Mucosa of descending colon (tissue), 3 donors: ENCODE data around the gene E2F3. TPM values are rescaled to one million over a fixed set of nuclear protein-coding genes. Genes with fewer than 3 reads are reported as not detected.

Source experiments
- ATAC-seq: fragments of 200-7000 bp; cut with Tn5 transposase; one replicate; pipeline ENCODE4 v1.9.1; 2020; ENCODE audit warnings: mild to moderate bottlenecking, moderate library complexity
- DNase-seq, 3 donors: peaks; one replicate each; pipeline ENCODE4 v3.0.0-alpha.2; 2020
- H3K36me3 ChIP-seq: fragments of 200-600 bp; one replicate; pipeline ENCODE4 v1.8.0; 2021; ENCODE audit warnings: low read depth, mild to moderate bottlenecking
- H3K4me1 ChIP-seq: fragments of 200-600 bp; one replicate; pipeline ENCODE4 v1.8.0; 2021; ENCODE audit warnings: low read depth, mild to moderate bottlenecking
- H3K4me3 ChIP-seq: fragments of 200-600 bp; one replicate; pipeline ENCODE4 v1.8.0; 2021; ENCODE audit warnings: mild to moderate bottlenecking
- H3K9me3 ChIP-seq: fragments of 200-600 bp; one replicate; pipeline ENCODE4 v1.8.0; 2021; ENCODE audit warnings: mild to moderate bottlenecking
- intact Hi-C, 2 donors: fragments of 100-400 bp; cut with DNase I in 1 of 2; cut with micrococcal nuclease in 1 of 2; formaldehyde crosslinking; loops; one replicate each; pipeline versions ENCODE4 v1.11.0 to v1.11.1; 2022; cut with DNase I, micrococcal nuclease
- total RNA-seq, 3 donors: library from RNA; stranded (reverse); fragmentation: NEBNext Ultra II Directional in 2 of 3; extraction: Animal tissue kit (Norgen Biotek cat#: 25700) in 2 of 3; gene quantifications; one replicate each; pipeline versions ENCODE4 v1.2.1 to v1.2.4, GENCODE V29; 2021 to 2023
- TF ChIP-seq, protein P1 (sequence below): fragments of 200-600 bp; IDR thresholded peaks from one replicate; pipeline ENCODE4 v1.8.0; 2022; ENCODE audit warnings: antibody characterized with exemption, mild to moderate bottlenecking
- donor health status: DM: no; HTN: no; CAD: no; lungs with moderate emphysema.
- donor health status: DM: no; HTN: no; CAD: no.
- donor health status: DM: no; HTN: yes; CAD: no.

Gene E2F3
- total RNA-seq, 3 donors from 2014 or later: 7.6 to 10.0 (median 7.9) TPM

DNA sequence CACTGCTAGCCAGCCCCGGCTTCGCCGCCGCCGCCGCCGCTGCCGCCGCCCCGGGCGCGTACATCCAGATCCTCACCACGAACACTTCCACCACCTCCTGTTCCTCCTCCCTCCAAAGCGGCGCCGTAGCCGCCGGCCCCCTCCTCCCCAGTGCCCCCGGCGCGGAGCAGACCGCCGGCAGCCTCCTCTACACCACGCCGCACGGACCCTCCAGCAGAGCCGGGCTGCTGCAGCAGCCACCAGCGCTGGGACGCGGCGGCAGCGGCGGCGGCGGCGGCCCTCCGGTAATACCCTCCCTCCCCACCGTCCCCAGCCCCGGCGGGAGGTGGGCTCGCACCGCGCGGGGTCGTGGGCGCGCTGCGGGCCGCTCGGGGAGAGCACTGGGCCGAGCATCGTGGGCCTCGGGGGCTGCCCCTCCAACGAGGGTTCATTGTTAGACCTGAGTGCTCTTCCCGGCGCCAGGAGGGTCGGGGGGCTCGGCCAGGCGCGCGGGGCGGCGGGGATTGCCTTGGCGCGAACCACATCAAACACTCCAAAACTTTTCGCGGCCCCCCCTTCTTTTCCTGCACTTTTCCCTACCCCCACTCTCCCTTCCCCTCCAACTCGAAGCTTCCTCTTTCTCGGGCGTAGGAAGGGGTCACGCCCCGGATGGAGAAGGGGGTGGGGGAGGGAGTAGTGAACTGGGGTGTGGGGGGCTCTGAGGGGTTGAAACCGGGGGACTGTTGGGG is 827 bp downstream of the E2F3 start:
- TF ChIP-seq, protein P1, sequence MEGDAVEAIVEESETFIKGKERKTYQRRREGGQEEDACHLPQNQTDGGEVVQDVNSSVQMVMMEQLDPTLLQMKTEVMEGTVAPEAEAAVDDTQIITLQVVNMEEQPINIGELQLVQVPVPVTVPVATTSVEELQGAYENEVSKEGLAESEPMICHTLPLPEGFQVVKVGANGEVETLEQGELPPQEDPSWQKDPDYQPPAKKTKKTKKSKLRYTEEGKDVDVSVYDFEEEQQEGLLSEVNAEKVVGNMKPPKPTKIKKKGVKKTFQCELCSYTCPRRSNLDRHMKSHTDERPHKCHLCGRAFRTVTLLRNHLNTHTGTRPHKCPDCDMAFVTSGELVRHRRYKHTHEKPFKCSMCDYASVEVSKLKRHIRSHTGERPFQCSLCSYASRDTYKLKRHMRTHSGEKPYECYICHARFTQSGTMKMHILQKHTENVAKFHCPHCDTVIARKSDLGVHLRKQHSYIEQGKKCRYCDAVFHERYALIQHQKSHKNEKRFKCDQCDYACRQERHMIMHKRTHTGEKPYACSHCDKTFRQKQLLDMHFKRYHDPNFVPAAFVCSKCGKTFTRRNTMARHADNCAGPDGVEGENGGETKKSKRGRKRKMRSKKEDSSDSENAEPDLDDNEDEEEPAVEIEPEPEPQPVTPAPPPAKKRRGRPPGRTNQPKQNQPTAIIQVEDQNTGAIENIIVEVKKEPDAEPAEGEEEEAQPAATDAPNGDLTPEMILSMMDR: no peak
- peaks cover 13% of the 10 kb centered on the region for H3K4me1 ChIP-seq
- ATAC-seq (peak; percentile 42), DNase-seq (peak; percentile 67 to 78 (median 71))
- H3K36me3 ChIP-seq: peaks cover 6% of the 10 kb centered on the region
- intact Hi-C loops: no loop called here
- H3K9me3 ChIP-seq: no peaks in the 10 kb centered on the region
- H3K4me3 ChIP-seq: peak overlapping the region; percentile 46

DNA sequence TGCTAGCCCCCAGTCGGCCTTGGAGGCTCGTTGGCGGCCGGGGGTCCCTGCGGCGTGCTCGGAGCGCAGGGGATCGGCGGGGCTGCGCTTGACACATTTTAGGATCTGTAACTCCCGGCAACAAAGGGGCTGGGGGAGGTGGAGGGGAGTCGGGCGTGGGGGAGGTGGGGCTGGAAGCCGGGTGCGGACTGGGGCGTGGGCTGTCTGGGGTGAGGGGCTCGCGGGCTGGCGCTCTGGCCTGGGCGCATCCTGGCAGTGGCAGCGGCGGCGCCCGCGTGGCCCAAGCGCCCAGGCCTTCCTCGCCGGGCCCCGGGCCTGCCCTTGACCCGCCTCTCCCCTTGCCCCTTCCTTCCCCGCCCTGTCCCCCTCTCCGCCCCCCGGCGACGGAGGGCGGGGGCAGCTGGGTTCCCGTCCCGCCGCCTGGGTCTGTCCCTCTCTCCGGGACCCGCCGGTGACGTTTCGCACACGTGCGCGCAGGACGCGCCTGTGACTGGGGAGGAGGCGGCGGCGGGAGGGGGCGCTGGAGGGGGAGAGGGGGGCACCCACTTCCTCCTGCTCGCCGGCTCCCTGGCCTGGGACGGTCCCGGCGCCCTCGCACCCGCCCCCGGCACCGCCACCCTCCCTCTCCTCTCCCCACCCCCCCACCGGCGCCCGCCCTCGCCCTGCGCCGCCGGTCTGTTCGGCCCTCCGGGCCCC is 1.5 kb downstream of the E2F3 start:
- TF ChIP-seq, protein P1: no peak
- intact Hi-C loops: no loop called here

DNA sequence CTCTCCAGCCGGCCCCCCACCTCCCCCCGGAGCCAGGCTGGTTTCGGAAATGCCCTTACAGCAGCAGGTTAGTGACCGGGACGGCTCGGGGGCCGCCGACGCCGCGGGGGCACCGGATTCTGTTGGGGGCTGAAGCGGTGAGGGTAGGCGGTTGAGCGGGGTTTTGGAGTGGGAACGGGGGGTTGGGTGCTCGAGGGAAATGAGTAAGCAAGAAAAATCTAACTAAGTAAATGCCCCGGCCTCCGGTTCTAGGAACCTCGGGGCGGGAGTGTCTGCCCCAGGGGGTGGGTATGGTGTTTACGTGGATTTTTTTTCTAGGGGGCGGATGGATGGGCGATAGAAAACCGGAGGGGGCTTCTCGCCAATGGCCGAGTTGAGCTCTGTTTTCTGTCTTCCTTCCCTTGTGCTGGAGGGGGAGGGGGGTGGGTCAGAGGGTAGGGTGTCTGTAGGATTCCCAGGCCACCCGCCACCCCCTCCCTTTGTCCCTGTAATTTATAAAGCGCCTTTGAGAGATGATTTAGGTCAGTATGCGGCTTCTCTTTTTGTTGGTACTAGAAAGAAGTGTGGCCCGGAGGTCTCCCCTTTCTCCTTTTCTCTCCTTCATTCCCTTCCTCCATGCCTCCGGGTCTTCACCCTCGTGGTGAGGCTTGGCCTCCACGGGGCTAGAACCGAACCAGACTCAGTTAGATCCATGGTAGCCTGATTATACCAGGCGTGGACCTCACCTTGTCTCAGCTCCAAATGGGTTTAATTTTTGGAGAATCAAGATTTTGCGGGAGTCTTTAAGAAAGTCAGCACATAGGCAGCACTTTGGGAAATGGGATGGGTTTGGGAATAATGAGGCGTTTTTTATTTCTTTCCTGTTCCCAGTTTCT is 2.3 kb downstream of the E2F3 start:
- DNase-seq (peak in 1 of 3 donors; percentile 36), ATAC-seq (no peak)
- H3K36me3 ChIP-seq: peaks cover 6% of the 10 kb centered on the region
- TF ChIP-seq, protein P1: no peak
- H3K4me3 ChIP-seq: peak overlapping the region; percentile 46
- intact Hi-C loops: no loop called here
- H3K4me1 ChIP-seq: peaks cover 13% of the 10 kb centered on the region
- H3K9me3 ChIP-seq: no peaks in the 10 kb centered on the region

More for the DNA sequence above, 1.5 kb downstream of the E2F3 start:
- H3K4me3 ChIP-seq: peak overlapping the region; percentile 46
- H3K9me3 ChIP-seq: no peaks in the 10 kb centered on the region
- H3K36me3 ChIP-seq: peaks cover 6% of the 10 kb centered on the region
- H3K4me1 ChIP-seq: peaks cover 13% of the 10 kb centered on the region
- ATAC-seq (peak; percentile 67), DNase-seq (peak; percentile 87 to 96 (median 94))

DNA sequence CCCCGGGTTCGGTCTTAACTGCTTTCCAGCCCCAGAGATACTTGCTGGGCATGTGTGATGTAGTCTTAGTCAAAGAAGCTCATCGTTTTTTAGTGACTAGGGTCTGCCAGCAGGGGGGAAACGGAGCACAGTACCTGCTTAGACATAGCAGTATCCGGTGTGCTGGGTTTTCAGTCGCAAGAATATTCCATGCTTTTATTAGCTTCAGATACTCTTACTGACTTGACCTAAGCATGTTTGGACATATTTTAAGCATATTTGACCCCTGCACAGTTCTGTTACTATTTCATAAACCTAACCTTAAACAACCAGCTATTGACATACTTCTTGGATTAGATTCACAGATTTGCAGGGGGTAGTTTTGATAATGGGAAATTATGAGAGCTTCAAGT is 3.0 kb downstream of the E2F3 start:
- TF ChIP-seq, protein P1: no peak
- peak in 2 of 3 donors; percentile 46 to 62 for DNase-seq
- ATAC-seq: no peak
- Histone ChIP-seq H3K36me3 (peaks cover 6% of the 10 kb centered on the region), H3K4me1 (peaks cover 13% of the 10 kb centered on the region), H3K9me3 (no peaks in the 10 kb centered on the region), H3K4me3 (no peak overlapping the region)
- intact Hi-C loops: loop anchor here in 1 of 2 donors (5.0 kb wide), 1 partner anchor 123 kb away; no protein-coding TSS in a partner anchor

DNA sequence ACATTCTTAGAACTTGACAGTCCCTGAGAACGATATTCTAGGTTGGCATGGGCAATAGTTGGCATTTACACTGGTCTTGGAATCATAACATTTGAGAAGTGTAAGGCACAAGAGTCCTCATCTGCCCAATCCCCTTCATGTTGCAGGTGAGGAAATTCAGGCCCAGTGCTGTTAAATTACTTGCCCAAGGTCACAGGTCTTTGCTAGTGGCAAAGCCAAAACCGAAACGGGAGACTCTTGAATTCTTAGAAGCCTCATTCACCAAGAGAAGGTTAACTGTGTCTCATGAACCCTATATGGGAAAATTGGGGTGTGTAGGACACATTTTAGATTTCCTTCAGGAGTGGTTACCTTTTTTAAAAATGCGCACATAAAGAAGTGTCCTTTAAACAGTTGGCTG is 7.2 kb downstream of the E2F3 start:
- TF ChIP-seq, protein P1: no peak
- H3K36me3 ChIP-seq: no peaks in the 10 kb centered on the region
- ATAC-seq (no peak), DNase-seq (no peak)
- intact Hi-C loops: loop anchor here in 1 of 2 donors (5.0 kb wide), 1 partner anchor 118 kb away; no protein-coding TSS in a partner anchor
- H3K4me3 ChIP-seq: no peak overlapping the region
- no peaks in the 10 kb centered on the region for H3K9me3 ChIP-seq
- H3K4me1 ChIP-seq: peaks cover 5% of the 10 kb centered on the region
